HG03432 (cell line): ENCODE data around the gene RESF1.

Experiments
- ATAC-seq: cut with Tn5 transposase; IDR thresholded peaks from one replicate; pipeline ENCODE4 v1.9.1; 2021; ENCODE audit warnings: mild to moderate bottlenecking, moderate library complexity; ENCODE audit not compliant: unreplicated experiment

The RESF1 gene

GRCh38 chr12:31958569-31959160, 550 bp upstream of the RESF1 start:
- no peak for ATAC-seq

- ATAC-seq = peak; percentile 53
Observed at GRCh38 chr12:31959701-31960391, 631 bp downstream of the RESF1 start.

- ATAC-seq = no peak
Observed at GRCh38 chr12:31961137-31961536, 1.9 kb downstream of the RESF1 start.

- no peak for ATAC-seq
Observed at GRCh38 chr12:31962076-31962475, 2.9 kb downstream of the RESF1 start.

- ATAC-seq = no peak
Observed at GRCh38 chr12:31964280-31964679, 5.1 kb downstream of the RESF1 start.

GRCh38 chr12:31965090-31965489, 5.9 kb downstream of the RESF1 start:
- ATAC-seq = no peak

- no peak for ATAC-seq
Observed at GRCh38 chr12:31966558-31967205, 7.5 kb downstream of the RESF1 start.

- no peak for ATAC-seq
Observed at GRCh38 chr12:31967539-31967938, 8.3 kb downstream of the RESF1 start.

GRCh38 chr12:31970199-31970598, 11.0 kb downstream of the RESF1 start:
- no peak for ATAC-seq

GRCh38 chr12:31973818-31974217, 14.6 kb downstream of the RESF1 start:
- ATAC-seq = no peak

- ATAC-seq = no peak
Observed at GRCh38 chr12:31974673-31975072, 15.5 kb downstream of the RESF1 start.

- ATAC-seq = no peak
Observed at GRCh38 chr12:31984806-31985591, 25.8 kb downstream of the RESF1 start.

GRCh38 chr12:31985832-31986231, 26.6 kb downstream of the RESF1 start:
- no peak for ATAC-seq

- ATAC-seq = no peak
Observed at GRCh38 chr12:31989571-31990362, 30.6 kb downstream of the RESF1 start.

- no peak for ATAC-seq
Observed at GRCh38 chr12:31991146-31991545, 31.9 kb downstream of the RESF1 start.

GRCh38 chr12:31991815-31992214, 32.6 kb downstream of the RESF1 start:
- ATAC-seq = no peak

GRCh38 chr12:31999692-32000091, 40.5 kb downstream of the RESF1 start:
- no peak for ATAC-seq

- no peak for ATAC-seq
Observed at GRCh38 chr12:32000373-32001005, 41.3 kb downstream of the RESF1 start.

- ATAC-seq = no peak
Observed at GRCh38 chr12:32002848-32003493, 43.8 kb downstream of the RESF1 start.

GRCh38 chr12:32003654-32004053, 44.4 kb downstream of the RESF1 start:
- no peak for ATAC-seq
